Suprapubic skin (tissue), 4 donors: ENCODE results near the gene LY6G6D. TPM values are rescaled to one million over a fixed set of nuclear protein-coding genes. Genes with fewer than 3 reads are reported as not detected.

Experiments
- DNase-seq, 2 donors: peaks; one replicate each; pipeline ENCODE4 v3.0.0-alpha.2; 2019; ENCODE audit warnings: low spot score in 2 of 2
- H3K27ac ChIP-seq: fragments of 200-600 bp; sonication (generic); one replicate; pipeline ENCODE4 v1.5.1; 2019
- H3K27me3 ChIP-seq: fragments of 200-600 bp; sonication (generic); one replicate; pipeline ENCODE4 v1.5.1; 2019
- H3K36me3 ChIP-seq: fragments of 200-600 bp; sonication (generic); one replicate; pipeline ENCODE4 v1.5.1; 2019
- H3K4me1 ChIP-seq: fragments of 200-600 bp; sonication (generic); one replicate; pipeline ENCODE4 v1.5.1; 2019
- H3K4me3 ChIP-seq: fragments of 200-600 bp; sonication (generic); one replicate; pipeline ENCODE4 v1.5.1; 2019; ENCODE audit warnings: mild to moderate bottlenecking
- H3K9me3 ChIP-seq: fragments of 200-600 bp; sonication (generic); one replicate; pipeline ENCODE4 v1.5.1; 2019
- EP300 ChIP-seq: sonication (generic); formaldehyde crosslinking; IDR thresholded peaks from one replicate; pipeline ENCODE4 v1.6.1; 2017; ENCODE audit warnings: antibody characterized with exemption
- POLR2A ChIP-seq, 2 donors: fragments of 450-650 bp; IDR thresholded peaks; one replicate each; pipeline ENCODE4 v1.6.1; 2017; ENCODE audit warnings: antibody characterized with exemption in 2 of 2, mild to moderate bottlenecking in 2 of 2, moderate library complexity in 2 of 2
- POLR2AphosphoS5 ChIP-seq, 3 donors: sonication (generic); formaldehyde crosslinking; IDR thresholded peaks; one replicate each; pipeline ENCODE4 v1.6.1; 2017; ENCODE audit warnings: antibody characterized with exemption in 3 of 3
- whole genome bisulfite sequencing: methylation state at CpG from one replicate; pipeline ENCODE4 v1.1.5; 2018; 5-methylcytosine and 5-hydroxymethylcytosine counted together
- total RNA-seq, 4 donors: library from RNA; depleted of rRNA; stranded (reverse); fragments of >200 nt; gene quantifications; one replicate each; pipeline ENCODE4 v1.1.0, GENCODE V29; 2016
- TF ChIP-seq, protein P1 (sequence below), 2 donors: fragments of 200-600 bp in 1 of 2; fragments of 450-650 bp in 1 of 2; sonication (generic) in 1 of 2; IDR thresholded peaks; one replicate each; pipeline ENCODE4 v1.5.1; 2016 to 2019; ENCODE audit warnings: antibody characterized with exemption in 2 of 2, mild to moderate bottlenecking in 1 of 2, moderate library complexity in 1 of 2

Gene LY6G6D
- total RNA-seq, 4 donors from 2014 or later = 5.5 to 30.8 TPM; not detected in 2

DNA sequence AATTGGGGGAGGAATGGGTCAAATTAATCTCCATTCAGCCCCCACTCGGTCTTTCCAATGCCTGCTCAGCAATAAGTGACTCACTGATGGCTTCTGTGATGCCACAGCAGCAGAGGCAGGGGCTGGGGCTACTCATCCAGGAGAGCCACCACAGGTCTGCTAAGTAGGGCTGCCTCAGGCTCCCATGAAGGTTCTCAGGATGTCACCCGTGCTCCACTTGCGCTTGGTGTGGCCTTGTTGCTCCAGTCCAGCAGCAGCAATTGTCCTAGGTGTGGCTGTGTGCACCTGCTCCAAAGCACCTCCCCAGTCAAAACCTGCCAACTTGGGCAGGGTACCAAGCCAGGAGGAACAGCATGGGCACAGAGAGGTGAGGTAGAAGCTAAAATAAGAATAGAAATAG, 7.0 kb downstream of the LY6G6D start:
- Histone ChIP-seq H3K4me3 (no peak overlapping the region), H3K9me3 (no peaks in the 10 kb centered on the region), H3K4me1 (peaks cover 50% of the 10 kb centered on the region), H3K27me3 (no peaks in the 10 kb centered on the region), H3K27ac (peak overlapping the region; percentile 88), H3K36me3 (peaks cover 14% of the 10 kb centered on the region)
- DNase-seq = no peak
- 60% methylated on average over 1 of the region's 3 CpGs for WGBS
- TF ChIP-seq, protein P1, sequence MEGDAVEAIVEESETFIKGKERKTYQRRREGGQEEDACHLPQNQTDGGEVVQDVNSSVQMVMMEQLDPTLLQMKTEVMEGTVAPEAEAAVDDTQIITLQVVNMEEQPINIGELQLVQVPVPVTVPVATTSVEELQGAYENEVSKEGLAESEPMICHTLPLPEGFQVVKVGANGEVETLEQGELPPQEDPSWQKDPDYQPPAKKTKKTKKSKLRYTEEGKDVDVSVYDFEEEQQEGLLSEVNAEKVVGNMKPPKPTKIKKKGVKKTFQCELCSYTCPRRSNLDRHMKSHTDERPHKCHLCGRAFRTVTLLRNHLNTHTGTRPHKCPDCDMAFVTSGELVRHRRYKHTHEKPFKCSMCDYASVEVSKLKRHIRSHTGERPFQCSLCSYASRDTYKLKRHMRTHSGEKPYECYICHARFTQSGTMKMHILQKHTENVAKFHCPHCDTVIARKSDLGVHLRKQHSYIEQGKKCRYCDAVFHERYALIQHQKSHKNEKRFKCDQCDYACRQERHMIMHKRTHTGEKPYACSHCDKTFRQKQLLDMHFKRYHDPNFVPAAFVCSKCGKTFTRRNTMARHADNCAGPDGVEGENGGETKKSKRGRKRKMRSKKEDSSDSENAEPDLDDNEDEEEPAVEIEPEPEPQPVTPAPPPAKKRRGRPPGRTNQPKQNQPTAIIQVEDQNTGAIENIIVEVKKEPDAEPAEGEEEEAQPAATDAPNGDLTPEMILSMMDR (IDR thresholded peaks at IDR 0.05) = no peak
- TF ChIP-seq POLR2AphosphoS5 (IDR thresholded peaks at IDR 0.05) (no peak), POLR2A (IDR thresholded peaks at IDR 0.05) (no peak), EP300 (no peak)

DNA sequence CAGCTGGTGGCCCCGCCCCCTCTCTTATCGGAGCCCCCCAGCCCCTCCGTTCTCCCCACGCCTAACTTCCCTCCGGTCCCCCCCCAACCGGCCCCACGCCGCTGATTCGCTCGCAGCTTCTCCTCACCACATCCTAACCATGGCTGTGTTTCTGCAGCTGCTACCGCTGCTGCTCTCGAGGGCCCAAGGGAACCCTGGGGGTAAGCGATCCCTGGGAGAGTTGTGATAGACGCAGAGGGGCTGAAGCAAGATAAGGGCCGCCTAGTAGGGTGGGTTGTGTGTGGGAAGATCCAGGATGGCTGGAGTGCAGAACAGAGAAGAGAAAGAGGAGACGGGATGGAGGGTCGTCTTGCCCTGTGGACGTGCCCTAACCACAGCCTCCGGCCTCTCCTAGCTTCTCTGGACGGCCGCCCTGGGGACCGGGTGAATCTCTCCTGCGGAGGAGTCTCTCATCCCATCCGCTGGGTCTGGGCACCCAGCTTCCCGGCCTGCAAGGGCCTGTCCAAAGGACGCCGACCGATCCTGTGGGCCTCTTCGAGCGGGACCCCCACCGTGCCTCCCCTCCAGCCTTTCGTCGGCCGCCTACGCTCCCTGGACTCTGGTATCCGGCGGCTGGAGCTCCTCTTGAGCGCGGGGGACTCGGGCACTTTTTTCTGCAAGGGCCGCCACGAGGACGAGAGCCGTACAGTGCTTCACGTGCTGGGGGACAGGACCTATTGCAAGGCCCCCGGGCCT, 8.3 kb downstream of the LY6G6D start, which contains the start of gene MPIG6B:
MPIG6B (plus strand) TSS at position 129 of the 735 bp plus-strand sequence; CDS start at position 140, 11 bp downstream.
- Histone ChIP-seq H3K27ac (peak within 1 kb of the TSS; percentile 88), H3K9me3 (no peaks in the 10 kb centered on the region), H3K4me1 (peaks cover 46% of the 10 kb centered on the region), H3K36me3 (peaks cover 25% of the 10 kb centered on the region), H3K4me3 (no peak within 1 kb of the TSS), H3K27me3 (no peaks in the 10 kb centered on the region)
- DNase-seq = no peak
- 84% methylated on average over 33 of the region's 46 CpGs for WGBS
- TF ChIP-seq POLR2AphosphoS5 (IDR thresholded peaks at IDR 0.05) (no peak), POLR2A (IDR thresholded peaks at IDR 0.05) (no peak), EP300 (no peak)
- TF ChIP-seq, protein P1 (IDR thresholded peaks at IDR 0.05) = no peak

DNA sequence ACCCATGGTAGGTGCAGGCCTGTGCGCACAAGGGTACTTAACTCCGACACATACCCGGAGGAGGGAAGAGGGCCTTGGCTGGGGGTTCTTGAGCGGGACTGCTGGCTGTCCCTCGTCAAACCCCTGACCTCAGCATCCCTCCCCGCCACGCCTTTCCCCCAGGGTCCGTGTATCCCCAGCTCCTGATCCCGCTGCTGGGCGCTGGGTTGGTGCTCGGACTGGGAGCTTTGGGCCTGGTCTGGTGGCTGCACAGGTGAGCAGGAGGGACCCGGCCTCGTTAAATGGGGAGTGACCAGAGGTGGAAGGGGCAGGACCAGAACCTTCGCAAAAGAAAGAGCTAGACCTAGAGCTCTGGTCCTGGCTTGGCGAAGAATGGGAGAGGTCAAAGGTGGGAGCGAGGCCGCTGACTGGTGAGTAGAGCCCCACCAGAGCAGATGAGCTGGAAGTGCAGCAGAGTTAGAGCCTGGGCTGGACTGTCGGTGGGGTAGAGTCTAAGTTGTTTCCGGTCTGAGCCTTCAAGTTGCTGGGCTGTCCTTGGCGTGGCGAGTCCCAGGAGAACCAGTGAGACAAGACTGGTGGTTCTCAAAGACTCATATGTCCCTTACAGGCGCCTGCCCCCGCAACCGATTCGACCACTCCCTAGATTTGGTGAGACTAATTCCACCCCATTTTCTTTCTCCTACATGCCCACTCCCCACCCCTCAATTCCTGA, 9.0 kb downstream of the LY6G6D start:
- TF ChIP-seq POLR2A (IDR thresholded peaks at IDR 0.05) = no peak
- TF ChIP-seq EP300 = no peak
- TF ChIP-seq, protein P1 (IDR thresholded peaks at IDR 0.05) = no peak
- TF ChIP-seq POLR2AphosphoS5 (IDR thresholded peaks at IDR 0.05) = no peak
- 87% methylated on average over 22 of the region's 25 CpGs for WGBS
- H3K27ac ChIP-seq = no peak overlapping the region
- peaks cover 46% of the 10 kb centered on the region for H3K4me1 ChIP-seq
- no peaks in the 10 kb centered on the region for H3K9me3 ChIP-seq
- no peaks in the 10 kb centered on the region for H3K27me3 ChIP-seq
- no peak overlapping the region for H3K4me3 ChIP-seq
- no peak for DNase-seq
- peaks cover 25% of the 10 kb centered on the region for H3K36me3 ChIP-seq

DNA sequence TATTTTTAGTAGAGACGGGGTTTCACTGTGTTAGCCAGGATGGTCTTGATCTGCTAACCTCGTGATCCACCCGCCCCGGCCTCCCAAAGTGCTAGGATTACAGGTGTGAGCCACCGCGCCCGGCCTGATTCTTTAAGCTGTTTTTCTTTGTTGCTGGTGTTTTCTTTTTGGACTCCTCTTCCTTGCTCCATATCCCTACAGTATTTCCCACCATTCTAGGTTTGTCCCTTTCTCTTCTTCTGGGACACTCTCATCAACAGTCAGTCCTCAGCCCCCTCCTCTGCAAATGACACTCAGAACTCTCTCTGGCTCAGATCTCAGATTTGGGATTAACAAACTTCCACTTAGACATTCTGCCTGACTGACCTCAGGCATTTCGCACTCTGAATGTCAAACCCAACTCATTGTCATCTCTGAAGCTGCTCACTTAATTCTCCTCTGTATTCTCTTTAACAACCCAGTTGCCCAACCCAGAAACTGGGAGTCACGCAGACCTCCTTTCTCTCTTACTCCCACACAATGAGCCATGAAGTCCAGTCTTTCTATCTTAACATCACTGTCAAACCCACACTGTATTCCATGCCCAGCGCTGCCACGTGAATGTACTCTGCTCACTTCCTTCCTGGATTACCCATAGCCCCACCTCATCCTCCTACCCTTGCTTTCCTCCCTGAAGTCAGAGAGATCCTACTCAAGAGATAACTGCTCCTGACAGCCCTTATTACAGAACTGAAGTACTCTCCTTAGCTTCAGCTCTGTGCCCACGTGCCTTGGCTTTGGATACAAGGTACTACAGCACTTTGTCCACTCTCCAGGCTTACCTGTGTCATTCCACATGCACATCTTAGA, 10.6 kb downstream of the LY6G6D start:
- peaks cover 29% of the 10 kb centered on the region for H3K36me3 ChIP-seq
- no peaks in the 10 kb centered on the region for H3K27me3 ChIP-seq
- 74% methylated on average over 12 of the region's 12 CpGs for WGBS
- DNase-seq = no peak
- H3K27ac ChIP-seq = peak overlapping the region; percentile 38
- H3K9me3 ChIP-seq = no peaks in the 10 kb centered on the region
- H3K4me3 ChIP-seq = no peak overlapping the region
- TF ChIP-seq POLR2A (IDR thresholded peaks at IDR 0.05) = no peak
- TF ChIP-seq EP300 = no peak
- no peak for TF ChIP-seq POLR2AphosphoS5 (IDR thresholded peaks at IDR 0.05)
- TF ChIP-seq, protein P1 (IDR thresholded peaks at IDR 0.05) = no peak
- H3K4me1 ChIP-seq = peaks cover 44% of the 10 kb centered on the region
